Peyer's patch (tissue), 4 donors: ENCODE measurements around the gene RPS2.

ENCODE experiments used
- CTCF ChIP-seq, 6 experiments: fragments of 450-650 bp in 4 of 6; fragments of 200-600 bp in 2 of 6; sonication (generic) in 1 of 6; IDR thresholded peaks; one replicate each; pipeline ENCODE4 v1.5.1; 2017 to 2019; ENCODE audit warnings: antibody characterized with exemption in 6 of 6, mild to moderate bottlenecking in 3 of 6, moderate library complexity in 1 of 6
- POLR2A ChIP-seq, 2 donors: fragments of 450-650 bp; IDR thresholded peaks; one replicate each; pipeline ENCODE4 v1.5.1; 2017; ENCODE audit warnings: antibody characterized with exemption in 2 of 2, mild to moderate bottlenecking in 2 of 2, moderate library complexity in 2 of 2

- TF ChIP-seq CTCF (IDR thresholded peaks at IDR 0.05) = no peak
- TF ChIP-seq POLR2A (IDR thresholded peaks at IDR 0.05) = no peak
Measured at GRCh38 chr16:1942047-1942809, 22.4 kb downstream of the RPS2 start.
